ENCODE results near the gene CNTNAP2.
"Not testable (repeated sequence)": the region's sequence is repeated elsewhere in the genome, so short reads cannot be mapped to it uniquely, and the experiment has no call there.

CNTNAP2 gene

GRCh38 chr7:147650991-147651390 is 1534.4 kb downstream of the CNTNAP2 start:
- no peak for DNase-seq (ENCODE audit: low spot score)

DNA sequence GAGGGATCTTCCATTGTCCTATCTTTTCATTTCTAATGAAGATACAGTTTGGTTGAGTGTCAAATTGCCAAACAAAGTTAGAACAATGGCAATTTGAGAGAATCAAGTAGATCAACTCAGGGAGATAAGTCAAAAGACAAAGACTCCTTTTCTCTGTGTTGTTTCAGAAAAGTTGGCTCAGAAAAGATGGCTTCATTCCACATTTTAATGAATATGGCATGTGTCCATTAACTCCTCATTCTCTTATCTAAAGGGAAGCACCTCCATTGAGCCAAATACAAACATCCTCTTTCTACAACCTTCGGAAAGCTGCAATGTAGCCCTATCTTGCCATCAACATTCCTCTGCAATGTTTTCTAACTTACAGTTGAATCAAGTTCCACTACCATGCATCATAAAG is 1535.0 kb downstream of the CNTNAP2 start:
- DNase-seq (ENCODE audit: low spot score): no peak

DNA sequence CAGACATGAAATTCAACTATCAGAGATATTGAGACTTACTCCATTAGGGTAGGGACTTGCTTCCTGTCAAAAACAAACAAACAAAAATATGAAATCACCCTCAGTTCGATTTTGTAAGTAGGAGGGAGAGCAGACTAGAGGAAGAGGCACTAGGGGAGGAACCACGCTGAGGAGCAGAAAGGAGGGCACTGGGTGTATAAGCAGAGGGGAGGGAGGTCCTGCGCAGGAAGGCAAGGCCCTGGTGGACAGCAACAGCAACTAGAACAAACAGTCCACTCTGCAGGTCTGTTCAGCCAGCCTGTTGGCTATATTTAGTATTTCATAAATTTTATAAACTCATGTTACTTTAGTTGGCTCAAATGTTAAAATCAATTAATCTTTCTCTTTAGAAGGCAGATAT is 1536.9 kb downstream of the CNTNAP2 start:
- DNase-seq (ENCODE audit: low spot score): no peak

- DNase-seq (ENCODE audit: low spot score): no peak
Observed at GRCh38 chr7:147658392-147658967, 1541.9 kb downstream of the CNTNAP2 start.

GRCh38 chr7:147659036-147659995 is 1542.7 kb downstream of the CNTNAP2 start:
- DNase-seq (ENCODE audit: low spot score): no peak

- DNase-seq (ENCODE audit: low spot score): no peak
Observed at GRCh38 chr7:147664541-147664940, 1547.9 kb downstream of the CNTNAP2 start.

DNA sequence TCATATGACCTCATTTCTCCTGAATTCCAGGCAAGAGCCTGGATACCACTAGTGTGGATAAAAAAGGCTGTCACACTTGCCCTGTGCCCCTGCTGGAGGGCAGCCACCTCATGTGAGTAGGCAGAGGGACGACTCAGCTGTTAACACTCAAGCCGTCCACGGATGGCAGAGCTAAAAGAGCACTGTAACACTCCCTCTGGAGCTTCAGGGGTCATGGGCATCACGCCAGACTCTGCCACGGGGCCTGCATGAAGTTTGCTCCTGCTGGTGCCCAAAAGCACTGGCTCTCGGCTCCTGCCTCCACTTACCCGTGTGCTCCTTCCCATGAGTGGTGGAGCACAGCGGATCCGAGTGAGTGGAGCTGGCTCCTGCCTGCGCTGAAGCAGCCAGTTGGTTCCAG is 1554.2 kb downstream of the CNTNAP2 start:
- no peak for DNase-seq (ENCODE audit: low spot score)

- no peak for DNase-seq (ENCODE audit: low spot score)
Observed at GRCh38 chr7:147674705-147675104, 1558.1 kb downstream of the CNTNAP2 start.

DNA sequence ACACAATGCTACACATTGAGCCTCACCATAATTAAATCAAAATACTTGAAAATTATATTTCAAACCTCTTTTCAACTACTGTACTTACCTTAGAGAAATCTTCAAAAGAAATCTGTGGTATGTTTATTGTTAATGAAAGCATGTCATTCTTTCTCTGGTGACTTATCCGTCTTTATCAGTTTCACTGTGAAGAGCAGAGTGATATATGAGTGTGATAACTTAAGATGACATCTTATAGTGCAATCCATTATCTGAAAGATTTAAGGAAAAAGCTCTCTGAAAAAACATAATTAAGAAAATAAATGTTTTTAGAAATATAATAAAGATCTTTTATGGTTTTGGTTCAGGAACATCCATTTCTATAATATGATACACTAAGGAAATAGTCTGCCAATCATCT is 1562.3 kb downstream of the CNTNAP2 start:
- DNase-seq (ENCODE audit: low spot score): no peak

DNA sequence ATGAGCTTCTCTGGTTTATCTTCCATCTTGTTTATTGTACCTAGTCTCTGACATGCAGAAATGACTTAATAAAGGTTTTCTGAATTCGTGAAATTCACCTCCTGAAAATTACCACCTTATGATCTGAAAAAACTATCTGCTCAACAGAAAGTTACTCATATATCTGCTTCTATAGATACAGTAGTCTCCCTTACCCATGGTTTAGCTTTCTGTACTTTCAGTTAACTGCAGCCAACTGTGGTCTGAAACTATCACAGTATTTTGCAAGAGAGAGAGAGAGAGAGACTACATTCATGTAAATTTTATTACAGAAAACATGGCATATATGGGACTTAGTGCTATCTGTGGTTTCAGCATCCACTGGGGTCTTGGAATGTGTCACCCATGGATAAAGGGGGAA is 1564.9 kb downstream of the CNTNAP2 start:
- DNase-seq (ENCODE audit: low spot score): no peak

- no peak for DNase-seq (ENCODE audit: low spot score)
Observed at GRCh38 chr7:147700702-147701101, 1584.1 kb downstream of the CNTNAP2 start.

DNA sequence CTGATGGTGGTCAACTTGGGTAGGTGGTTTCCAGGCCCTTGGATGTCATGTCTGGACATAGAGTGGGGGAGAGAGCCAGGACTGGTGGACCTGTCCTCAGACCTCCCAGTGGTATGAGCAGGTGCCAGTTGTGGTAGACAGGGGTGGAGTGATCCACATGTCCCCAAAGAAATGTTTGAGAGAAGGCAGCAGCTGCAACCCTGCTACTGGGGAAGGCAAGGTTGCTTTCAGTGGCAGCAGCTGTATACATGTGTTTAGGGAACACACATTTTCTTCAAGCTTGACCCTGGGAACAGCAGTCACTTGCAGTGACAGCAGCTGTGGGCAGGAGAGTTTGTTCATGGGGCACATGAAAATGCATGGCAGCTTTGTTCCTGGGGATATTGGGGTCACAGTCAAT is 1591.3 kb downstream of the CNTNAP2 start:
- DNase-seq (ENCODE audit: low spot score): no peak

DNA sequence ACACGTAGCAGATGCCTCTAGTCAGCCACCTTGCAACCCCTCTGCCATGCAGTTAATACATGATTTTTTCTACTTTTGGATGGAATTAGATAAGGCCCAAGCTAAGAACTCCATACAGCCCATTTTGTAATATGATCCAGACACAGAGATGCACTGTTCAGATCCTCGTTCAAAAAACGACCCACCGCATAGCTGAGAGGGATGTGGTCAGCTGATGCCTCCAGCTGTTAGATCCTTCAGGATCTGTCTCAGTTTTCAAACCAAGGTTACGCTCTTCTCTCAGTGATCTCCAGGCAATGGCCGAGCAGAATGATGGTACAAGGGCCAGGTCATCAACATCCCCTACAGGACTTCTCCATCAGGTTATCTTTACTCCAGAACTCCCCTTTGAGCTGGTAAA is 1592.3 kb downstream of the CNTNAP2 start:
- no peak for DNase-seq (ENCODE audit: low spot score)

- DNase-seq (ENCODE audit: low spot score): no peak
Observed at GRCh38 chr7:147711447-147711846, 1594.8 kb downstream of the CNTNAP2 start.

DNA sequence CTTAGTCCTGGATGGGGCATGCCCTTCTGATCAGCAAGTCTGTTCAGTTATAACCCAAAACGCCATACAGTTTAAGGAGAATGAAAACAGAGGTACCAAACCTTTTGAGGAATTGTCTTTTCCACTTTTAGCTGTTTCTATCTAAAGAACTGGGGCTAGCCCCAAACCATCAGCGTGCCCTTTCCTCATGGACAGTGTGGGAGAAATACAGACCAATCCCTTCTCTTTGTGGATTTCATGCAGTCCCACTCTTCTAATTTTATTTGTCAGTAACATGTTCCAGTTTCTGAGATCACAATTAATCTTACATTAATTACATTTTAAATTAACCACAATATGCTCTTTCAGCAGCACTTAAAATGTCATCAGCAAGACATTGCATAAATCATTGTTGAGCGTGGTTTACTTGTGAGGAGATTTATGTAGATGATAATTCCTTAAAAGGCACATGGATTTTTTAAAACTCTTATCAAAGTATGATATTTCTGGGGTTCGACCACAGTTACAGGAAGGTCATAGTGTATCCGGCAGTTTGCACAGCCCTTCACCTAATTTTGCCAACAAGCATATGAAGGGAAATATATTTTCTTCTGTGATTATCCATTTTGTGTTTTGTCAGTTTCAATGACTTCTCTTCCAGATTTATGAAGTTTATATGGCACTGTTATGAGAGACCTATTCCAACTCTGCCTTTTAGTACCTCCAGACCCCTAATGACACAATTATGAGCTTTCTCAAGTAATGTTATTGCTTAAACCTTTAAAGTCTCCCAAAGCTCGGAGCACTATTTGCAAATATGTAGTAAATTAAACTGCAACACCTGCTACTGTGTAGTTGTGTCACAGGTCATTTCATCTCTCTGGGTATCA is 1605.6 kb downstream of the CNTNAP2 start:
- DNase-seq (ENCODE audit: low spot score): no peak

- DNase-seq (ENCODE audit: low spot score): no peak
Observed at GRCh38 chr7:147723536-147723935, 1606.9 kb downstream of the CNTNAP2 start.

DNA sequence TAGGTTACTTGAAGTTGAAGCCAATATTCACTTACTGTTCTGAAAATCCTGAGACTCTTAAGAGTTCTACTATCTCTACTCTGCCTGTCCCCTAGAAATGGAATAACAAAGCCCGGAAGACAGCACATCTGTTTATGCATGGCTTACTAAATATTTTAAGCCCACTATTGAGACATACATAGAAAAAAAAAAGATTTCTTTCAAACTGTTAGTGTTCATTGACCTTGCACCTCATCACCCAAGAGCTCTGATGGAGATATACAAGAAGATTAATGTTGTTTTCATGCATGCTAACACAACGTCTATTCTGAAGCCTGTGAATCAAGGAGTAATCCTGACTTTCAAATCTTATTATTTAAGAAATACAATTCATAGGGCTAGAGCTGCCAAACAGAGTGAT is 1614.7 kb downstream of the CNTNAP2 start:
- DNase-seq (ENCODE audit: low spot score): no peak

DNA sequence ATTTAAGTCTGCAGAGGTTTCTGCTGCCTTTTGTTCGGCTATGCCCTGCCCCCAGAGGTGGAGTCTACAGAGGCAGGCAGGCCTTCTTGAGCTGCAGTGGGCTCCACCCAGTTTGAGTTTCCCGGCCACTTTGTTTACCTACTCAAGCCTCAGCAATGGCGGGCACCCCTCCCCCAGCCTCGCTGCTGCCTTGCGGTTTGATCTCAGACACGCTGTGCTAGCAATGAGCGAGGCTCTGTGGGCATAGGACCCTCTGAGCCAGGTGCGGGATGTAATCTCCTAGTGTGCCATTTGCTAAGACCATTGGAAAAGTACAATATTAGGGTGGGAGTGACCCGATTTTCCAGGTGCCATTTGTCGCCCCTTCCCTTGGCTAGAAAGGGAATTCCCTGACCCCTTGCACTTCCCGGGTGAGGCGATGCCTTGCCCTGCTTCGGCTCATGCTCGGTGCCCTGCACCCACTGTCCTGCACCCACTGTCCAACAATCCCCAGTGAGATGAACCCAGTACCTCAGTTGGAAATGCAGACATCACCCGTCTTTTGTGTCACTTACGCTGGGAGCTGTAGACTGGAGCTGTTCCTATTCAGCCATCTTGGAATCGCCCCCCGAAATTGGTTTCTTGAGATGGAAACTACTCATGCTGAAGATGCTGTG is 1621.1 kb downstream of the CNTNAP2 start:
- DNase-seq (ENCODE audit: low spot score): not testable (repeated sequence)

- no peak for DNase-seq (ENCODE audit: low spot score)
Observed at GRCh38 chr7:147742301-147742700, 1625.7 kb downstream of the CNTNAP2 start.

GRCh38 chr7:147756300-147756699 is 1639.7 kb downstream of the CNTNAP2 start:
- DNase-seq (ENCODE audit: low spot score): no peak

DNA sequence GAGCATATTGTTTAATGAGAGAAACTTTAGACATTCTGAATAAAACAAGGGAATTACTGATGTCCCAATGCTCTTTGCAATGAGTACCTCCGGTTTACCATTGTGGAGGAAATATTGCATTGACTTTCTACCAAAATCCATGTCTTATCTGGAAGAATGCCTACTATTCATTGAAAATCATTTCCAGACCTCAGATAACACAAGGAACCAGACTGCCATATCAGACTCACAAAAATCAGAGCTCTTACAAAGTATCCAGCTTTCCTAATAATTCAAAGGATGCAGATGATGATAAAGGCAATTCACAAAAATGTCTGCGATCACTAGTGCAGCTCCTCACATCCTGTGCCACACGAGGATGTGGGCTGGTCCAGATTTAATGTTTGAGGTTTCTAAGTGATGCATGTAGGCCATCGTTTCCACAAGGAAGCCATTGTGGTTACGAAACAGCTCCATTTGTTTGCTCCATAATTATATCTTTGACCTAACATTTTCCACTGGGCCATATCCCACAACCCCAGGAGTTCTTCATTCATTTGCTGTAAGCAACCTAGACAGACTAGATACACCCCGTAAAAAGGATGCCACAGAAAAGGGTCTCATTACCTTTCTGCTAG is 1642.8 kb downstream of the CNTNAP2 start:
- no peak for DNase-seq (ENCODE audit: low spot score)

GRCh38 chr7:147765301-147765700 is 1648.7 kb downstream of the CNTNAP2 start:
- DNase-seq (ENCODE audit: low spot score): no peak
